ENCODE data around the gene SELPLG.

SELPLG gene

DNA sequence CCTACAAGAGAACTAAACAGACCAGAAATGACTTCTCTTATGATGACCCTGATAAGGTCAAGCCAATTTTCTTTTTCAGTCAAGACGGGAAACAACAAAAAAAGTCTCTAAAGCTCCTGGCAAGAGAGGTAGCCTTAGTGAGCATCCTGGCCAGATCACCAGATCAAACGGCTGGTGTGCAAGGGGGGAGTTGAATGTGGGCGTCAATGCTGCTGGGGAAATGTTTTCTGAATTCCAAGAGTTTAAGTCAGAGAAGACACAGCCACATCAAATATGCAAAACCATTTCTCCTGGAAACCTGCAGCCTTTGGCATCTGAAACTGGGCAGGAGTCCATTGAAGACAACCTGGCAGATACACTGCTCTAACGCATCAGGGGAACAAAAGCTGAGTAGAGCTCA is 16.0 kb upstream of the SELPLG start:
- no peak for DNase-seq
- Histone ChIP-seq H3K4me3 (ENCODE audit: control insufficient read depth in 1 of 7, extremely low read depth in 1 of 7, insufficient read depth in 4 of 7, low read depth in 2 of 7, low read length in 6 of 7) (no peak overlapping the region), H3K27ac (ENCODE audit: insufficient read depth in 1 of 2, low read depth in 1 of 2, low read length in 2 of 2, poor library complexity in 1 of 2, severe bottlenecking in 2 of 2) (no peak overlapping the region), H3K9me3 (ENCODE audit: control extremely low read depth in 1 of 5, control insufficient read depth in 4 of 5, insufficient read depth in 2 of 5, low read depth in 1 of 5, low read length in 4 of 5) (no peaks in the 10 kb centered on the region), H3K36me3 (ENCODE audit: control insufficient read depth in 4 of 4, insufficient read depth in 4 of 4, low read length in 3 of 4) (peaks cover 10 to 74% (median 37%) of the 10 kb centered on the region in 4 experiments), H3K4me1 (ENCODE audit: control extremely low read depth in 1 of 4, control insufficient read depth in 4 of 4, insufficient read depth in 4 of 4, low read length in 3 of 4) (peaks cover 6 to 35% (median 23%) of the 10 kb centered on the region in 4 experiments), H3K27me3 (replicated peaks in 2 of 5; ENCODE audit: control insufficient read depth in 4 of 5, insufficient read depth in 5 of 5, low read length in 4 of 5) (no peaks in the 10 kb centered on the region)
- 100% methylated on average over 1 of the region's 4 CpGs for WGBS (ENCODE audit: insufficient coverage)
- POLR2A ChIA-PET: no interaction called here
- CTCF ChIA-PET: interaction anchor here (1.0 to 5.7 kb wide), 2 partner anchors 13 to 155 kb away, joined by 4 to 46 read pairs; partner anchors contain the start of gene SELPLG

DNA sequence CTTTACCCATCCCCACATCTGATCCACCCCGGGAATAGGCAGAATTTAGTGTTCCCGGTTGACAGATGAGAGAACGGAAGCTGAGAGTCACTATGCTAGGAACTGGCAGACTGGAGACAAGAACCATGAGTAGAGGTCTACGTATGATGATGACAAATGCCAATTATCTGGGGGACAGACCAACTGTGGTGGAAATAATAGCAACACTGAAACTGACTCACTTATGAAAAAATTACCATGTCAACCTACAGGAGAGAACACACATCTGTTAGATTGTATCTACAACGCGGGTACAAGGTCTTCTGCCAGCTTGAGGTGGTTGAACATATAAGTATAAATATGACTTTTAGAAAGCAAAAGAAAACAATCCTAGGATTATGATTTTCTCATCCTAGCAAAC is 15.4 kb upstream of the SELPLG start:
- no peak overlapping the region for H3K27ac ChIP-seq (ENCODE audit: insufficient read depth in 1 of 2, low read depth in 1 of 2, low read length in 2 of 2, poor library complexity in 1 of 2, severe bottlenecking in 2 of 2)
- POLR2A ChIA-PET: no interaction called here
- peaks cover 6 to 40% (median 25%) of the 10 kb centered on the region in 4 experiments for H3K4me1 ChIP-seq (ENCODE audit: control extremely low read depth in 1 of 4, control insufficient read depth in 4 of 4, insufficient read depth in 4 of 4, low read length in 3 of 4)
- peaks cover 11 to 78% (median 36%) of the 10 kb centered on the region in 4 experiments for H3K36me3 ChIP-seq (ENCODE audit: control insufficient read depth in 4 of 4, insufficient read depth in 4 of 4, low read length in 3 of 4)
- CTCF ChIA-PET: interaction anchor here (1.0 to 5.7 kb wide), 2 partner anchors 12 to 155 kb away, joined by 4 to 46 read pairs; partner anchors contain the start of gene SELPLG
- WGBS (ENCODE audit: insufficient coverage): 96% methylated on average over 4 of the region's 6 CpGs
- H3K9me3 ChIP-seq (ENCODE audit: control extremely low read depth in 1 of 5, control insufficient read depth in 4 of 5, insufficient read depth in 2 of 5, low read depth in 1 of 5, low read length in 4 of 5): no peaks in the 10 kb centered on the region
- H3K27me3 ChIP-seq (replicated peaks in 2 of 5; ENCODE audit: control insufficient read depth in 4 of 5, insufficient read depth in 5 of 5, low read length in 4 of 5): no peaks in the 10 kb centered on the region
- DNase-seq: no peak
- no peak overlapping the region for H3K4me3 ChIP-seq (ENCODE audit: control insufficient read depth in 1 of 7, extremely low read depth in 1 of 7, insufficient read depth in 4 of 7, low read depth in 2 of 7, low read length in 6 of 7)

DNA sequence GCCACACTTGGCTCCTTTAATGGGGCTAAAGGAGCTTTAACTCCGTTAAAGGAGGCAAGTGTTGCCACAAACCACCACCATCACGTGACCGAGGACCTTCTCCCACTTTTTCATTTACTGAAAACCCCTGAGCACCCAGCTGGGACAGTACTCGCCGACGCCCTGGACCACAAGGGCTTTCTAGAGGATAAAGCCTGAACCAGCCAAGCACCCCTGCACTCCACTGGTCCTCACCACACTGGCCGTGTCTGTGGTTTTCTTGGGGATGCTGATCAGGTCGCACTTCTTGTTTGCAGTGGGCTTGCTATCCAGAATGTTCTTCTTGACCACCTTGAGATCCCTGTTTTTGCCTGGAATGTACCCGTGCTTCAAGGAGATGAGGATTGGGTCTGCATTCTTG is 14.7 kb upstream of the SELPLG start:
- CTCF ChIA-PET: interaction anchor here (1.2 to 5.7 kb wide), 3 partner anchors 12 to 30 kb away, joined by 4 to 46 read pairs (median 20); partner anchors contain the start of gene SELPLG
- peaks cover 11 to 71% (median 36%) of the 10 kb centered on the region in 4 experiments for H3K36me3 ChIP-seq (ENCODE audit: control insufficient read depth in 4 of 4, insufficient read depth in 4 of 4, low read length in 3 of 4)
- no peak for DNase-seq
- H3K27me3 ChIP-seq (replicated peaks in 2 of 5; ENCODE audit: control insufficient read depth in 4 of 5, insufficient read depth in 5 of 5, low read length in 4 of 5): no peaks in the 10 kb centered on the region
- peaks cover 6 to 37% (median 25%) of the 10 kb centered on the region in 4 experiments for H3K4me1 ChIP-seq (ENCODE audit: control extremely low read depth in 1 of 4, control insufficient read depth in 4 of 4, insufficient read depth in 4 of 4, low read length in 3 of 4)
- H3K27ac ChIP-seq (ENCODE audit: insufficient read depth in 1 of 2, low read depth in 1 of 2, low read length in 2 of 2, poor library complexity in 1 of 2, severe bottlenecking in 2 of 2): no peak overlapping the region
- no peaks in the 10 kb centered on the region for H3K9me3 ChIP-seq (ENCODE audit: control extremely low read depth in 1 of 5, control insufficient read depth in 4 of 5, insufficient read depth in 2 of 5, low read depth in 1 of 5, low read length in 4 of 5)
- POLR2A ChIA-PET: no interaction called here
- H3K4me3 ChIP-seq (ENCODE audit: control insufficient read depth in 1 of 7, extremely low read depth in 1 of 7, insufficient read depth in 4 of 7, low read depth in 2 of 7, low read length in 6 of 7): no peak overlapping the region
- WGBS (ENCODE audit: insufficient coverage): 98% methylated on average over 8 of the region's 9 CpGs

DNA sequence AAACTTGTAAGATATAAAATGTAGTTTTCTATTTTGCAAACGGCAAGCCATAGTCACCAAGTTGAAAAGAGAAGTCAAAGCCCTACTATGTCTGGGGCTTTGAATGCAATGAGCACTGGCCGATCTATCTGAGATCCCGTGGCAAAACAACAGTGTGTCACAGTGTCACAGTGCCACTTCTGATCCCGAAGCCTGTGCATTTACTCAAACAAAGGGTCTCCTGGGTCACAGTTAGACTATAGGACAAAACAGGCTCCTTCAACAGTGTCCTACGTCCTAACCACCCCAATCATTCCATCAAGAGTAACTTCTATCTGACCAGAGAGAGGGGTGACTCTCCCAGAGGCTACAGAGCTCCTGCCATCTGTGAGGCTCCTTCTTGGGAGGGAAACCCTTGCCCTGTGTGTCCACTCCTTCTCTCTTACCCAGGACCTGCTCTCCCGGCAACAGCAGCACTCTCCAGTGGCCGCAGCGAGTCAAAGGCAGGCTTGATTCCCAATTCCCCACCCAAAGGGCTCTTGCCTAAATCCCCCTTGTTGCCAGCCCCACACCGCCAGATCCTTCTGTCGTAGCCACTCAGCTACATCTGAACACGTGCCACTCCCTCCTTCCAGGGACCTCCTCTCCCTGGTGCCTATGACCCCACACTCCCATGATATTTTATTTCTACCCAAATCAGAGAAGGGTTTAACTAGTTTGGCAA is 14.0 kb upstream of the SELPLG start:
- DNase-seq: no peak
- Histone ChIP-seq H3K27ac (ENCODE audit: insufficient read depth in 1 of 2, low read depth in 1 of 2, low read length in 2 of 2, poor library complexity in 1 of 2, severe bottlenecking in 2 of 2) (no peak overlapping the region), H3K4me3 (ENCODE audit: control insufficient read depth in 1 of 7, extremely low read depth in 1 of 7, insufficient read depth in 4 of 7, low read depth in 2 of 7, low read length in 6 of 7) (no peak overlapping the region), H3K36me3 (ENCODE audit: control insufficient read depth in 4 of 4, insufficient read depth in 4 of 4, low read length in 3 of 4) (peaks cover 7 to 70% (median 36%) of the 10 kb centered on the region in 4 experiments), H3K4me1 (ENCODE audit: control extremely low read depth in 1 of 4, control insufficient read depth in 4 of 4, insufficient read depth in 4 of 4, low read length in 3 of 4) (peaks cover 6 to 34% (median 25%) of the 10 kb centered on the region in 4 experiments), H3K27me3 (replicated peaks in 2 of 5; ENCODE audit: control insufficient read depth in 4 of 5, insufficient read depth in 5 of 5, low read length in 4 of 5) (no peaks in the 10 kb centered on the region), H3K9me3 (ENCODE audit: control extremely low read depth in 1 of 5, control insufficient read depth in 4 of 5, insufficient read depth in 2 of 5, low read depth in 1 of 5, low read length in 4 of 5) (no peaks in the 10 kb centered on the region)
- WGBS (ENCODE audit: insufficient coverage): 99% methylated on average over 10 of the region's 11 CpGs
- ChIA-PET CTCF (interaction anchor here (1.1 to 5.7 kb wide), 5 partner anchors 11 to 157 kb away, joined by 3 to 46 read pairs (median 5); partner anchors contain the start of gene SELPLG), POLR2A (no interaction called here)

DNA sequence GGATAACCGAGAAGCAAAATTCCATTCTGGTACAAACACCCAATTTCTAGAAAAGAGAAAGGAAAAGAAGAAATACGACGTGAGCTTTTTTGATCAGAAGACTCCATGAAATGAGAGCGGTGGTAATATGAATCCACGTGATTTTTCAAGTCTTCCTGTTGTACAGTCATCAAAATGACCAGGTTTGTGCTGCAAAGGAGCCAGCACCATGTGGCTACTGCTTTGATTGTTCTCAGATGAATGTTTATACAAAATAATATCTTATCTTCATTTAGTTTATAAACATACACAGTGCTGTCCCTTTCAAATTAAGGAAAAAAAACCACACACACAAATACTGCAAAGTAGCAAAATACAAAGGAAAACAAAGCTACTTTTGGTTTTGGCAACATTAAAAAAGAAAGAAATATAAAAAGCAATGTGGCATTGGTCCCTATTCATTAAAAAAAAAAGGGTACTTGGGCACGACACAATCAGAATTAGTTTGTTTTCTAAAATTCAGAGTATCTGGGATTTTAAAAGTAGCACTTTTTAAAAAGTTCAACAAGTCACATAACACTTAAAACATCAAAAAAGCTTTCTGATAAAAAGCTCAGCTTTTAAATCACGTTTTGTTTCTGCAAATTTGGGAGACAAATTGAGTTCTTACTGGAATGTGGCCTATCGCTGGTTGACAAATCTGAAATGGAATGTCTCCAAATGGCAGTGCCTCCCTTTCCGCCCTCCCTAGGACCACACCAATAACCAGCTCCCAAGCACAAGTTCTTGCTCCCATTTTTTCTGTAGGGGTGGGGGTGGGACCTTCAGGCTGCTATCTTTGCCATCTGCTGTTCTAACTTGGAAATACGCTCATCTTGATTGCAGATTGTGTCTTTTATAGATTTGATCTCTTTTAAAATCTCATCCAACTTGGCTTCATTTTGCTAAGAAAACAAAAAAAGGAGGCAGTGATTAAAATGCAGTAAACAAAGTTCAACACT is 13.2 kb upstream of the SELPLG start:
- H3K36me3 ChIP-seq (ENCODE audit: control insufficient read depth in 4 of 4, insufficient read depth in 4 of 4, low read length in 3 of 4): peaks cover 7 to 63% (median 31%) of the 10 kb centered on the region in 4 experiments
- H3K4me3 ChIP-seq (ENCODE audit: control insufficient read depth in 1 of 7, extremely low read depth in 1 of 7, insufficient read depth in 4 of 7, low read depth in 2 of 7, low read length in 6 of 7): peak overlapping the region in 1 of 7 experiments; percentile 4
- H3K27me3 ChIP-seq (replicated peaks in 2 of 5; ENCODE audit: control insufficient read depth in 4 of 5, insufficient read depth in 5 of 5, low read length in 4 of 5): no peaks in the 10 kb centered on the region
- H3K27ac ChIP-seq (ENCODE audit: insufficient read depth in 1 of 2, low read depth in 1 of 2, low read length in 2 of 2, poor library complexity in 1 of 2, severe bottlenecking in 2 of 2): peak overlapping the region; percentile 2 to 11
- peak in 1 of 3 donors; percentile 50 for DNase-seq
- POLR2A ChIA-PET: no interaction called here
- CTCF ChIA-PET: interaction anchor here (0.6 to 5.7 kb wide), 11 partner anchors 10 to 186 kb away, joined by 3 to 46 read pairs (median 4); partner anchors contain the start of gene SELPLG
- peaks cover 6 to 41% (median 30%) of the 10 kb centered on the region in 4 experiments for H3K4me1 ChIP-seq (ENCODE audit: control extremely low read depth in 1 of 4, control insufficient read depth in 4 of 4, insufficient read depth in 4 of 4, low read length in 3 of 4)
- WGBS (ENCODE audit: insufficient coverage): 20% methylated on average over 1 of the region's 10 CpGs
- H3K9me3 ChIP-seq (ENCODE audit: control extremely low read depth in 1 of 5, control insufficient read depth in 4 of 5, insufficient read depth in 2 of 5, low read depth in 1 of 5, low read length in 4 of 5): no peaks in the 10 kb centered on the region

DNA sequence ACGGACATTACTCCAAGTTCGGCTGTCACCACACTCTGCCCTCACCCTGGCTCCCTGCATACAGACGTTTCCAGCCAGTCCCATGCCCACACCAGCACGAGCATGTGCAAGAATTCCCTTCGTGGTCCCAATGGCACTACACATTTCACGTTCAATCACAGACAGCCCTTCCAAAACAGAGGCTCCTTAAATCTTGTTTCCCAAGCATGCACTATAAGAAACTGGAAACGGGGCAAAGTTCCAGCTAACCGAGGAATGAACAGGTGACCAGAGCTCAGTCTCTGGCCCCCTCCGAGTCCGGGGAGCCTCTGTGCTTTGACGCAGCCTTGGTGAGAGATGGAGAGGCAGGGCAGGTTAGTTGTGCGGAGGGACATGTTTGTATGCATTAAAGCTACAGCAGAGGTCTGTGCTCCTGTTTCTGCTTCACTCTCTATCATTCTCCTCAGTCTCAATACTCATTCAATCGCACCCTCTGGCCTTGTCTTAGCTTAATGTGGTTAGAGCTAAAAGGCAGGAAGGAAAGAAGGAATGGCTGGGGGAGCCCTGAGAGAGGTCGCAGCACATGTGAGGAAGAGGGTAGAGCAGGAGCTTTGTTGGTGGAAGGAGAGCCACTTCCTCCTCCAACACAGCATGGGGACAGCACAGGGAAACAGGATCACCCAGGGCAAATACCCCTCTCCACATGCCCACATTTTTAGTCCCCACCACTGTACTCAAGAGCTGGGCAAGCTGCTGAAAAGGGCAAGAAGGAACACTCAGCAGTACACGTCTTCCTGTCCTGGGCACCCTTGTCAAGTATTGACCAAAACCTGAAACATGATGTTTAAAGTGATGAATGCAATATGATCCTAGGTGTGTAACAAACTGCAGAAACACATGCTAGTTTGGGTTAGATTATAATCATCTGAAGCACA is 12.2 kb upstream of the SELPLG start:
- ChIA-PET CTCF (interaction anchor here (0.7 to 5.7 kb wide), 8 partner anchors 9 to 159 kb away, joined by 3 to 46 read pairs (median 5); partner anchors contain the start of gene SELPLG), POLR2A (no interaction called here)
- Histone ChIP-seq H3K9me3 (ENCODE audit: control extremely low read depth in 1 of 5, control insufficient read depth in 4 of 5, insufficient read depth in 2 of 5, low read depth in 1 of 5, low read length in 4 of 5) (no peaks in the 10 kb centered on the region), H3K27me3 (replicated peaks in 2 of 5; ENCODE audit: control insufficient read depth in 4 of 5, insufficient read depth in 5 of 5, low read length in 4 of 5) (no peaks in the 10 kb centered on the region), H3K36me3 (ENCODE audit: control insufficient read depth in 4 of 4, insufficient read depth in 4 of 4, low read length in 3 of 4) (peaks cover 7 to 55% (median 27%) of the 10 kb centered on the region in 4 experiments), H3K4me1 (ENCODE audit: control extremely low read depth in 1 of 4, control insufficient read depth in 4 of 4, insufficient read depth in 4 of 4, low read length in 3 of 4) (peaks cover 6 to 51% (median 39%) of the 10 kb centered on the region in 4 experiments), H3K27ac (ENCODE audit: insufficient read depth in 1 of 2, low read depth in 1 of 2, low read length in 2 of 2, poor library complexity in 1 of 2, severe bottlenecking in 2 of 2) (peak overlapping the region; percentile 2 to 11), H3K4me3 (ENCODE audit: control insufficient read depth in 1 of 7, extremely low read depth in 1 of 7, insufficient read depth in 4 of 7, low read depth in 2 of 7, low read length in 6 of 7) (peak overlapping the region in 2 of 7 experiments; percentile 4 to 21)
- no peak for DNase-seq
- WGBS (ENCODE audit: insufficient coverage): 75% methylated on average over 10 of the region's 15 CpGs

Measured in common myeloid progenitor, CD34-positive (primary cell).